GM10266 (cell line): ENCODE results near the gene SIX4.
A peak's percentile ranks its signal among the peaks of the same experiment; 100 is the strongest.

ENCODE experiments used
- DNase-seq: peaks from one replicate; pipeline ENCODE4 v3.0.0; 2012; ENCODE audit errors: extremely low spot score
- CTCF ChIP-seq: IDR thresholded peaks from 2 replicates; pipeline ENCODE4 v1.5.1; 2012; ENCODE audit warnings: mild to moderate bottlenecking, low read depth; ENCODE audit not compliant: control insufficient read depth, insufficient read depth; ENCODE audit errors: missing control alignments

The SIX4 gene

GRCh38 chr14:60721326-60722106 is 2.6 kb downstream of the SIX4 start:
- DNase-seq, result peak; percentile 55
- peak; percentile 44 for TF ChIP-seq CTCF

GRCh38 chr14:60720962-60721325 is 3.2 kb downstream of the SIX4 start:
- no peak for DNase-seq
- TF ChIP-seq CTCF, result no peak

GRCh38 chr14:60720391-60720790 is 3.8 kb downstream of the SIX4 start:
- no peak for TF ChIP-seq CTCF
- DNase-seq, result no peak

- no peak for DNase-seq
- no peak for TF ChIP-seq CTCF
Observed at GRCh38 chr14:60713513-60713912, 10.6 kb downstream of the SIX4 start.

GRCh38 chr14:60710494-60710893 is 13.7 kb downstream of the SIX4 start:
- no peak for TF ChIP-seq CTCF
- no peak for DNase-seq

- no peak for DNase-seq
- no peak for TF ChIP-seq CTCF
Observed at GRCh38 chr14:60707858-60708257, 16.3 kb downstream of the SIX4 start.

GRCh38 chr14:60705100-60705499 is 19.1 kb downstream of the SIX4 start:
- no peak for TF ChIP-seq CTCF
- no peak for DNase-seq
